ENCODE results near the gene CCDC197.

Gene CCDC197

DNA sequence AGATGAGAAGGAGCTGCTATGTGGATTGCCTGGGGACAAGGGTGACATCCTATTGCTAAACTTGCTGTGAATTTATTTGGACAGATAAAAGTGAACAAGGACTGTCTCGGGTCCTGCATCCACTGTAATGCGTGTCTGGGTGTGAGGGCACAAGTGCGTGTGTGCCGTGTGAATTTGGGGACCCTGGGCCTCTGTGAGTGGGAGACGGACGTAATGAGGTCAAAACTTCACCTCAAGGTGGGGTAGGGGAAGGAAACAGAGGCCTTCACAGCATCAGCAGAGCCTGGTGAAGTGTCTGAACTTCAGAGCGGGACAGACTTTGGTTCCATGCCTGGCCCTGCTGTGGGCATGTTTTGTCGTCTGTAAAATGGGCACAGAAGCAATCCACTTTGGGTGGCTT is 35.5 kb upstream of the CCDC197 start:
- DNase-seq (ENCODE audit: low read depth in 2 of 2): no peak

DNA sequence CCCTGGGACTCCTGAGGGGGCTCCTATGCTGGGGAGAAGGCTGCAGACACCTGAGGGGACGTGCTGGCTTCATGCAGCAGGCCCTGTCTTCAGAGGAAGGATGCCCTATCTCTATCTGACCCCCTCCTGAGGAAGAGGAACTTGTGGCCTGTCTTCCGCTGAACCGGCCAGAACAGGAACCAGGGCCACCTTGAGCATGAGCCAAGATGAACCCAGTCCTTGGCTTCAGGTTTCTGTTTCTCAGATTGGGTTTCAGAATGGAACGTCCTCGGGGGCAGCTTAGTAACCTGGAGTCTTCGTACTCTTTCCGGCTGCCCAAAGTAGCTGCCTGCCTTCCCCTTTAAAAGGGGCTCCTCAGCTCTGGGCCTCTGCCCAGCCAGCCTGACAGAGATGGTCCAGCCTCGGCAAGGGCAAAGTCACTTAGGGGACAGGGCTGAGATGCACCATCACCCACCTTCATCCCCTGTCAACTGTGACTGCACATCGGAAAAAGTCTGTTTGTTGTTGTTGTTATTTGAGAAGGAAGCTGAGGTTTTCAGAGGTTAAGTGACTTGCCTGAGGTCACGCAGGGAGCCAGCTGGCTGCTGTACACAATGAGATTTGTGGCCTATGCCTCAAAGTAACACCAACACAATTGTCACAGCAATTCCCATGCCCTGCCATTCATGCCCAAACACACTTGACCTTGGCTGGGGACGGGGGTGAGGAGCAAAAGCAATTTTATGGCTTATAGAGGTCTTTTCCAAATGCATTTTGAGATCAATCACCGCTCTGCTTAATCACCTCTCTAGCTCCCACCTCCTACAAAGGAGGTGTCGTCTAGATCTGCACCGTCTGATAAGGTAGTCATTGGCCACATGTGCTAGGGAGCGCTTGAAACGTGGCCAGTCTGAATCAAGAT is 34.1 kb upstream of the CCDC197 start:
- peak in 1 of 2 donors; percentile 35 for DNase-seq (ENCODE audit: low read depth in 2 of 2)

- no peak for DNase-seq (ENCODE audit: low read depth in 2 of 2)
These were observed 33.4 kb upstream of the CCDC197 start for GRCh38 chr14:93963692-93964091.

DNA sequence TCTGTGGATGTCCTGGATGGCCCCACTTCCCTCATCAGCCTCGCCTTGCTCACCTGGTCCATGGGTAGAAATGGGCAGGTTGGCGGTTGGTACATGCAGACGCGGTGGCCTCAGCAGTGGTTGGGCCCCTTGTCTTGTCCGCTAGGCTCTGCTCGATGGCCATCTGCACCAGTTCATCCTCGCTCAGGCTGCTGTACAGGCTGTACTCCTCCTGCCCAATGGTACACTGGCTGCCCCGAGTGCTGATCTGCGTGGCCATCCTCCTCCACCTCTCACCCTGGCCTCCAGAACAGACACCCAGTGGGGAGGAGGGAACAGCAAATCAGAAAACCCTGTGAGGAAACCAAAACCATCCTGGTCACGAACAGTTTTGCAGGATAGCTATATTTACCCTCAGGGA is 32.8 kb upstream of the CCDC197 start:
- DNase-seq (ENCODE audit: low read depth in 2 of 2): no peak

DNA sequence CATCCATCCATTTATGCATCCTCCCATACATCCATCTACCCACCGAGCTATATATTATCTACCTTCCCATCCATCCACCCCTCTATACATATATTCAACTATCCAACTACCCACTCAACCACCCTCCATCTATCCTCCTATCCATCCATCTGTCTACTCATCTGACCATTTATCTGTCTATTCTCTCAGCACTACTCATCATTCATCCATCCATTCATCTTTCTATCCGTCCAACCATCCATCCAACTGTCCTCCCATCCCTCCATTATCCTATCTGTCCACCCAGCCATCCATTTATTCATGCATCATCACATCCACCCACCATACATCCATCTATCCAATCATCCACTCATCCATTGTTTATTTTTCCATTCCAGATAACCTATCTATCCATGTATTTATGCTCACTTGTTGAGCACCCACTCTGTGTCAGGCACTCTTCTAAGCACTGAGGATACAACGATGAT is 32.2 kb upstream of the CCDC197 start:
- no peak for DNase-seq (ENCODE audit: low read depth in 2 of 2)

DNA sequence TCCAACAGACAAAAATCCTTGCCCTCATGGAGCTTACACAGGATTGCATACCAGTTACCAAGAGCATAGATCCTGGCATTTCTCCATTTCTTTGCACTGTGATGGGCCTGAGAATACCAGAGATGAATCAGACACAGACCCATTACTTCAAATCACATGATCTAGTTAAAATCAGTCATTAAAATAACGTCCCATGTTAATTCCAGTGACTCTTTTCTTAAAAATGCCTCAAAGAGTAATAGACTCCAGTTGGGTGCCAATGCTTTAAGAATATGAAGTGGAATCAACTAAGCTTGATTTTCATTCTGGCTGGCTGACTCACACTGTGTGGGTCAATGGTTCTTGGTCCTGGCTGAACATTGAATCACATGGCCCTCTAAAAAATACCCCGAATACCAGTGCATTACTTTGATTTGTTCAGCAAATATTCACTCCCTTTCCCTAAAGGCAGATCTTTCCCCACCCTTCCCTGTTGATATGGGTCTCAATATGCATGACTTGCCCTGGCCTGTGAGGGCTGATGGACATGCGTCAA is 31.7 kb upstream of the CCDC197 start:
- DNase-seq (ENCODE audit: low read depth in 2 of 2): no peak

GRCh38 chr14:93965946-93966474 is 31.1 kb upstream of the CCDC197 start:
- DNase-seq (ENCODE audit: low read depth in 2 of 2): no peak

GRCh38 chr14:93967637-93968250 is 29.4 kb upstream of the CCDC197 start:
- DNase-seq (ENCODE audit: low read depth in 2 of 2): no peak

- DNase-seq (ENCODE audit: low read depth in 2 of 2): no peak
These were observed 27.8 kb upstream of the CCDC197 start for GRCh38 chr14:93969082-93969828.

DNA sequence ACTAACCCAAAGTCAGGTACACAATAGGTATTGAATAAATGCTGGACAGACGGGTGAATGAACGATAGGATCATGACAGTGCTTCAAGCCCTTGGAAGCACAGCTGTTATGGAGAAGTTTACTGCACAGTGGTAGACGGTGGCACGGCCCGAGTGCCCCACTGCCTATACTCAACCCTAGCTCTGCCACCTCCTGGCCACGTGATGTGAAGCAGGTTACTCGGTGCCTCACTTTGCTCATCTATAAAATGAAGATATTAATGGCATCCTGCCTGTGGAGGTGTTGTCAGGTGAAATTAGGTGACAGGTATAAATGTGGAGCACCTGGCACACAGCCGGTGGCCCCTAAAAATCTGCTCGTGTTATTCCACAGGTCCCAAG is 26.5 kb upstream of the CCDC197 start:
- peak; percentile 47 to 58 for DNase-seq (ENCODE audit: low read depth in 2 of 2)

DNA sequence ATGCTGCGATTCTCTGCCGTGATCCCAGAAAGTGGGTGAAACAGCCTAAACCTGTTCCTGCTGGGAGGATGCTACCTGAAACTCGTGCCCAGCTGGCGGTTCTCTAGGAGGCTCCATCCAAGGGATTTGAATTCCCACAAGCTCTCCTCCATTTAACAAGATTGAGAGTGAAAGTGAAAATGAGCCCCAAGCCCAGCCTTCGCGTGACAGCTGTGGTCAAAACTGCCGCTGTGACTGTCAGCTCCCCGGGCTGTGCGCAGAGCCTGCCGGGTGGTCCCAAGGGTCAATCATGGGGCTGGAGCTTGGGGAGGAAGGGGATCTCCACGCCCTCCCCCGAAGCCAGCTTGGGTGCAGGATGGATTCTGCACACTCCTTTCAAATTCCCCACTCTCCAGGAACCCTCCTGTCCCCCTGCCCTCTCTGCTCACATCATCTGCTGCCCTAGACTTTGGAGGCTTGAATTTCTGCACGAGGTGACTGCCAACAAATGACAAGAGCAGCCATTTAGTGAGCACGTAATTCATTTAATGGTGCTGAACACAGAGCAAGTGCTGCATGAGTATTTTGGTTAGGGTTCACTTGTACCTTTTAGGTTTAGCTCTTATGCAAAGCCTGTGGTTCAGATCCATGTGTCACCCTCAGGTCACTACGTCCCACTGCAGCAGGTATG is 26.0 kb upstream of the CCDC197 start:
- peak in 1 of 2 donors; percentile 44 for DNase-seq (ENCODE audit: low read depth in 2 of 2)

- no peak for DNase-seq (ENCODE audit: low read depth in 2 of 2)
These were observed 25.5 kb upstream of the CCDC197 start for GRCh38 chr14:93971635-93972027.

GRCh38 chr14:93972618-93973205 is 24.4 kb upstream of the CCDC197 start:
- no peak for DNase-seq (ENCODE audit: low read depth in 2 of 2)

DNA sequence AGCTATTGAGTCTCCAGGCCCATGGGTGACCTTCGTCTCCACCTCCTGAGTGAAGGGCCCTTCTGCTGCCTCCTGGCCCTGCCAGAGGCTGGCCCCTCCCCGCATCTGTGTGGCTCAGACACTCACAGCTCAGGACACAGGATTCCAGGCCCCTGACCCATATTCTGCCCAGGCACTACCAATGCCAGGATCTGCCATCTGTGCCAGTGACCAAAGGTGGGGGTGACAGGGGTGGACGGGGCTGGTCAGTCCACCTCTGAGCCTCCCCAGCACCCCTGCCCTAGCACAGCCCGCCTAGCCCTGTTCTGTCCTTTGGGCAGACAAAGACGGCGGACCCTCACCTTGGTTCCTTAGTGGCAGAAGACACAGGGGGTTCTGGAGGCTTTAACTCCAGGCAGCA is 23.5 kb upstream of the CCDC197 start:
- no peak for DNase-seq (ENCODE audit: low read depth in 2 of 2)

DNA sequence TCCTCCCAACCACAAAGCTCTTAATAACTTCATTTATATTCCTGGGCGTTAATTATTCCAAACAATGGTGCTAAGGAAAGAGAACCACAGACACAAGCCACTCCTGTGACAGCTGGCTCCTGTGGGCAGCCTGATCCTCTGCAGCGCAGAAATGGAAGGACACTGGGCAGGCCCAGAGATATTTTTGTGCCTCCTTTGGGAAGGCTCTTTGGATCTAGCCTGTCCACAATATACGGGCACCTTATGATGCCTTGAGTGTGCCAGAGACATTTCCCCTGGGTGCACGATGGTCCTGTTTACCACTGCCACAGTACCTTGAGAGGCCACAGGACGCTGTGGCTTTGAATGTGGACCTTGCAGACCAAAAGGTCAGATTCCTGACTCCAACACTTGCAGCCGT is 22.8 kb upstream of the CCDC197 start:
- no peak for DNase-seq (ENCODE audit: low read depth in 2 of 2)

- DNase-seq (ENCODE audit: low read depth in 2 of 2): no peak
These were observed 22.3 kb upstream of the CCDC197 start for GRCh38 chr14:93974833-93975232.

- no peak for DNase-seq (ENCODE audit: low read depth in 2 of 2)
These were observed 21.2 kb upstream of the CCDC197 start for GRCh38 chr14:93975791-93976476.

- DNase-seq (ENCODE audit: low read depth in 2 of 2): no peak
These were observed 20.5 kb upstream of the CCDC197 start, which contains the start of gene ASB2 for GRCh38 chr14:93976477-93977057. Gene ASB2 (minus strand): TSS chr14:93976570. CDS start chr14:93964539, 12,031 bp downstream.

- no peak for DNase-seq (ENCODE audit: low read depth in 2 of 2)
These were observed 19.9 kb upstream of the CCDC197 start for GRCh38 chr14:93977171-93977570.

Measured in activated CD8-positive, alpha-beta memory T cell treated with anti-CD3 and anti-CD28 coated beads for 4 hours (primary cell).